TTC549 (cell line): ENCODE data around the gene GRIK4.
"Not testable (repeated sequence)": the region's sequence is repeated elsewhere in the genome, so short reads cannot be mapped to it uniquely, and the experiment has no call there.

Experiments
- FAIRE-seq: peaks from 2 replicates; lab custom pipeline; 2012; peaks lifted over from hg19 to GRCh38; lab: Jason Lieb, UNC

Gene GRIK4

DNA sequence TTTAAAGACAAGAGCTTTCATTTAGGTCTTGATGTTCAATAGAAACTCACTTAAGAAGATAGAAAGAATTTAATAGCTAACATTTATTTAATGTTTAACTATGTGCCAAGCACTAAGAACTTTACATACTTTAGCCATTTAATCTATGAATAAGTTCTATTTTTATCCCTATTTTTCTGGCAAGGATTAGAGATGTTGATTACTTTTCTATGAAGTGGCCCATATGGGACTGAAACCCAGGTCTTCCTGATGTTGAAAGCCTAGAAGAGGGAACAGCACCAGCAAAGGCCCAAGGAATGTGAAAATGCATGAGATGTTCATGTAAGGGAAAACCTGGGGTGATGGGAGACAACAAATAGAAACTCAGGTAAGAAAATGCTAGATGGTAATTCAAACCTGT, 497.0 kb downstream of the GRIK4 start:
- no peak for FAIRE-seq

- no peak for FAIRE-seq
Observed at GRCh38 chr11:121012091-121012490, 500.5 kb downstream of the GRIK4 start.

GRCh38 chr11:121018746-121019145, 507.2 kb downstream of the GRIK4 start:
- FAIRE-seq = no peak

GRCh38 chr11:121021718-121022117, 510.2 kb downstream of the GRIK4 start:
- FAIRE-seq = not testable (repeated sequence)

- FAIRE-seq = no peak
Observed at GRCh38 chr11:121023848-121024751, 512.6 kb downstream of the GRIK4 start, which contains the start of gene TBCEL. Gene TBCEL (plus strand): TSS chr11:121024102. CDS start chr11:121045691, 21,589 bp downstream.

GRCh38 chr11:121024989-121025388, 513.4 kb downstream of the GRIK4 start:
- FAIRE-seq = no peak

DNA sequence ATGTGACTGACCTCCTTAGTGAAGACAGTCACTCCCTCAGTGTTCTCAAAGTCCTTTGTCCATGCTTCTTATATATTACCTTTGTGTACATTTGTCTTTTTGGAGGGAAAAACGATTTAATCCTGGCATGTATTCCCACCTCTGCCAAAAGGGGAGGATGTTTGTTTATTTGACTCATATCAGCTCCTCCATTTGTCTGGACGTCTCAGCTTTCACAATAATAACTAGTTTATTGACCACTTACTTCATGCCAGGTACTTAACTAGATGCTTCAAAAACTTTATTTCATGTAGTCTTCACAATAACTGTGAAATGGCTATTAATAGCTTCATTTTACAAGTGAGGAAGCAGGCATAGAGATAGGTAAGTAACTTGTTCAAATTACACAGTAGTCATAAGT, 517.6 kb downstream of the GRIK4 start:
- FAIRE-seq = no peak

DNA sequence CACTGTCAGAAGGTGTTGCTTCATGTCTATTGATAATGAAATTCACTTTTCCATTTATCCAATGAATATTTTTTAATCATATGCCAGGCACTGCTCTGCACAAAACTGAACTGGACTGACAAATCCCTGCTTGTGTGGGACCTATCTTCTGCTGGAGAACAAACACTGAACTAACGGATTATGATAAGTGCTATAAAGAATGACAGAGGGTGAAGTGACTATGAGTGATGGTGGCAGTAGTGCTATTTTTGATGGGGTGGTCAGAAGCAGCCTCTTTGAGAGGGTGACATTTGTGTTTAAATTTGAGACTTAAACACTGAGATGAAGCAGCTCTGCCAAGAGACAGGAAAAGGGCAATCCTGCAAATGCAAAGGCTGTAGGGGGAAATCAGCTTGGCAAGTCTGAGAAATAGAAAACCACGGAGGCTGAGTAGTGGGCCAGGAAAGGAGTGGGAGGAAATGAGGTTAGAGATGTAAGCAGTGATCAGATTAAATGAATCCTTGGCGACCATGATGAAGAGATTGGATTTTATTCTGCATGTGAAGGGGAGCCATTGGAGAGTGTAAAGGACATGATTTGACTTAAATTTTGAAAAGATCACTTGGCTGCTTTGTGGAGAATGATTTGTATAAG, 518.4 kb downstream of the GRIK4 start:
- no peak for FAIRE-seq

GRCh38 chr11:121031167-121031566, 519.6 kb downstream of the GRIK4 start:
- FAIRE-seq = no peak

DNA sequence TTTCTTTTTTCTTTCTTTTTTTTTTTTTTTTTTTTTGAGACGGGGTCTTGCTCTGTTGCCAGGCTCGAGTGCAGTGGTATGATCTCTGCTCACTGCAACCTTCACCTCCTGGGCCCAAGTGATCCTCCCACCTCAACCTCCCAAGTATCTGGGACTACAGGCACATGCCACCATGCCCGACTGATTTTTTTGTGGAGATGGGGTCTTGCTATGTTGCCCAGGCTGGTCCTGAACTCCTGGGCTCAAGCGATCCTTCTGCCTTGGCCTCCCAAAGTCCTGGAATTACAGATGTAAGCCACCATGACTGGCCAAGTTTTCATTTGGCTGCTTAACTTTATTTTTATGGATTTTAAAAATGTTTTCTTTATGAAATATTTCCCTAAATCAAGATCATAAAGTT, 520.1 kb downstream of the GRIK4 start:
- not testable (repeated sequence) for FAIRE-seq

DNA sequence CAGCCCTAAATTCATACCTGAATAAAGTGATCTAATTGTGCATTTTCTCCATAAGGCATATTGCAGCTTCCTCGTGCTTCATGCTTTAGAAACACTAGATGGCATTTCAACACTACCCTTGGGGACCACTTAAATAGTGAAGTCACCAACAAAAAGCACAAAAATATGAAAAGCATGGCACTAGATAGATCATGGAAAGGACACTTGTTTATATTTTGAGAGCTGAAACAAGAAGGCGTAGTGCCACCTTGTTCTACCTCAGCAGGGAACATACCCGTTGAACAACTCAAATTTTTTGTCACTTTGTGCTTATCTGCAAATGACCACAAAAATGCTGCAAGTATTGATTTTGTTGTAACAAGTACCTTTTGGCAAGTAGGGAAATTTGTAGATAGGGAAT, 521.0 kb downstream of the GRIK4 start:
- FAIRE-seq = no peak

- FAIRE-seq = no peak
Observed at GRCh38 chr11:121033635-121034034, 522.1 kb downstream of the GRIK4 start.

GRCh38 chr11:121035169-121035755, 523.7 kb downstream of the GRIK4 start:
- no peak for FAIRE-seq

DNA sequence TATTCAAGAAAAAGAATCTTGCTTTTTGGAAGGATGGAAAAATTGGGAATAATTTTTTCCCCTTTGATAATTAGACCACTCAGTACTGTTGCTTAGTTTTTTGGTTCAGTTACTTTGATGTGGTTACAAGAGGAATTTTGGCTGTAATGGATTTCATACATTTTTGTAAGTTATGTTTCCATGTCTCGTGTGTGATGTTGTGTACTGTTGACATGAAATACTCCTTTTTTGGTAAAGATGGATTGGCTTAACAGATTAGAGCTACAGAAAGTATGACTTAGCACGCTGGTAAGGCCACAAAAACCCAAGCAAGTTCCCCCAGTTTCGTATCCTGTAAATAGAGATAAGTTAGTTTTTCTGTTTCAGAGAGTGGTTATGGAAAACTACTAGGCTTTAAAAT, 524.2 kb downstream of the GRIK4 start:
- no peak for FAIRE-seq

DNA sequence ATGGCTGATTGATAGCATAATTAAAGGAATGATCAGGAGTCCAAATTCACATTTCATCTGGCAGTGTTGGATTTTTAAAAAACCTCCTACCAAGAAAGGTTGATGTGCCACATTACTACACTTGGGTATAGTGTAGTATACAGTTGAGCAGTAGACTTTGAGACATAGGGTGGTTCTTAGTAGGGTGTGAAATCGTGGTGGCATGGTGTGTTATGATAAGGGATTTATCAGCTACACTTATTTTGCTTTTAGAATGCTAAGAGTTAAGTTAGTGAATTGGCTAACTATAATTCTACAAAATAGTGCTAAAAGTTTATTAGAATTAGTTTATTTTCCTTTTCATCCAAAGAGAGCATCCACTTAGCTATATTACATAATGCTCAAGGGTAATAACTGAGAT, 525.5 kb downstream of the GRIK4 start:
- FAIRE-seq = no peak
